GM19455 (cell line): Measurements from ENCODE around the gene MYBBP1A.
"Not testable (repeated sequence)": the region's sequence is repeated elsewhere in the genome, so short reads cannot be mapped to it uniquely, and the experiment has no call there.

Source experiments
- ATAC-seq: cut with Tn5 transposase; IDR thresholded peaks from one replicate; pipeline ENCODE4 v1.9.1; 2021; ENCODE audit not compliant: unreplicated experiment

MYBBP1A gene

GRCh38 chr17:4588898-4589625 is 33.9 kb upstream of the MYBBP1A start:
- ATAC-seq: no peak

- no peak for ATAC-seq
Observed at GRCh38 chr17:4588391-4588790, 33.2 kb upstream of the MYBBP1A start.

DNA sequence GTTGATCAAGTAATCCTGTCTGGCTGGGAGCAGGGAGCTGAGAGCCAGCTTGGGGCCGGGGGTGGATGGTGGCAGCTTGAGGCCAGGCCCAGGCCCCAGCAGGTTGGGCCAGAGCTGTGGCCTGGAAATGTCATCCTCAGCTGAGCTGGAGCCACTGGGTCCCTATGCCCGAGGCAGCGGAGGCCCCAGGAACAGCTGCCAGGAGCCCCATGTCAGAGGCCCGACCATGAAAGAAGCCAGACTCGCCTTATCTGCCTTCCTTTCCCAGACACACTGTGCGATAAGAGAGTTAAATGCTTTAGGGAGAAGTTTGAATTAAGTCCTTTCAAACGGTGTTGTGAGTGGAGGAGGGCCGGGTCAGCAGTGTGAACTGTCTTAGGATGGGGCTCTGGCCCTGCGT is 32.6 kb upstream of the MYBBP1A start:
- ATAC-seq: no peak

DNA sequence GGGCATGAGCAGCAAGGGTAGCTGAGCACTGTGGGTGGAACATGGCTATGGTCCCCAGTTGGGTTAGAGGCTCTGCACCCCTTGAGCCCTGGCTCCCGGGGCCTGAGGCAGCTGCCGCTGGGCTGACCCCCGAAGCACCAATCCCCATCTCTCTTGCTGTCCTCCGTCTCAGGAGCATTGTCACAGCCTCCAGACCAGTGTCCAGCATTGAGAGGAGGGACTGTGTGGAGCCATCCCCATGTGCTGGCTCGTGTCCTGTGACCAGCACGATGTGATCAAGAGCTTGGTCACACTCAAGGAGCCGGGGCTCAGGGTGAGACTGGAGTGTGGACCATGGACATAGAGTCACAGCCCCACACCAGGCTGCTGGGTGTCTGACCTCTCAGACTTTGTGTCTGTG is 32.0 kb upstream of the MYBBP1A start:
- ATAC-seq: no peak

GRCh38 chr17:4586043-4586442 is 30.9 kb upstream of the MYBBP1A start:
- ATAC-seq: no peak

- ATAC-seq: no peak
Observed at GRCh38 chr17:4585638-4585994, 30.4 kb upstream of the MYBBP1A start.

GRCh38 chr17:4584917-4585637 is 29.9 kb upstream of the MYBBP1A start:
- ATAC-seq: no peak

DNA sequence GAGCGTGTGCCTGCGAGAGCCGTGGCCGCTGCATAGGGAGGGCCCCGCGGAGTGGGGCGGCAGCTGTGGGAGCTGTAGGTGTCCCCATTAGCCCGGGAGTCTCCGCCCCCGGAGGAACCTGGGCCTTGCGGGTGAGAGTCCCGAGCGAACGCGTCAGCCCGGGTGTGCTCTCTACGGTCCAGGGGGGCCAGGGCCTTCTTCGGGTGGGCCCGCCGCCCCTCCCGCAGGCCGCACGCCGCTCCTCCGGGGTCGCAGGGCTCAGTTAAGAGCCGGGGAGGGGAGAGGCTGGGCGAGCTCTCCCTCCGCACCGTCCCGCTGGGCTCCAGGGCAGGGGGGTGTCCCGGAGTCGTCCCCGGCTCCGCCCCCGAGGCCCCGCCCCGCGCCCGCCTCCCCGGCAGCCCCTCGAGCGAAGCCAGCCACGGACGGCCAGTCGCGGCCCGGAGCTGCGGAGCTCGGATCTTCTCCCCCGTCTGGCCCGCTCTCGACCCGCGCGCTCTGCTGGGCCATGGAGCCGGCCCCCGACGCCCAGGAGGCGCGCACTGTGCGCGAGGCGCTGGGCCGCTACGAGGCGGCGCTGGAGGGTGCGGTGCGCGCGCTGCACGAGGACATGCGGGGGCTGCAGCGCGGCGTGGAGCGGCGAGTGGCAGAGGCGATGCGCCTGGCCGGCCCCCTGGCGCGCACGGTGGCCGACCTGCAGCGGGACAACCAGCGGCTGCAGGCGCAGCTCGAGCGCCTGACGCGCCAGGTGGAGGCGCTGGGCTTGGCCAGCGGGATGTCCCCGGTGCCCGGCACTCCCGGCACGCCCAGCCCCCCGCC is 29.1 kb upstream of the MYBBP1A start, which contains the start of gene SMTNL2:
SMTNL2 (plus strand) TSS at position 429 of the 816 bp plus-strand sequence; CDS start at position 506, 77 bp downstream.
- no peak for ATAC-seq

GRCh38 chr17:4583782-4584100 is 28.6 kb upstream of the MYBBP1A start:
- no peak for ATAC-seq

- ATAC-seq: no peak
Observed at GRCh38 chr17:4583206-4583605, 28.0 kb upstream of the MYBBP1A start.

DNA sequence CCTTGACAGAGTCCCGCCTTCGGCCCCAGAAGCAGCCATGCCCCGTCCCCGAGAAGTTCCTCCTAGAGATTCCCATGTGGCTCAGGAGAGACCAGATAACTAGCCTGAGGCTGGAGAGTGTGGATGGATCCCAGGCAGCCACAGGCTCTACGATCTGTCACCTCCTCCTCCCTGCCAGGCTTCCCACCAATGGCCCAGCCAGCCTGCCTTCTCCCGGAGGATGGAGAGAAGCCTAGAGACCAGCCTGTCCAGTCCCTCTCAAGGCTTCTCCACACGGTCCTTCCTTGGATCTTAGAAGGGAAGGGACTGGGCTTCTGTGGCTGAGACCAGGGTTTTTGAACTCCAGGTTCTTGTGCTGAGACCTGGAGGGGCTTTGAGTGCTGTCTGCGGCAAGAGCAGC is 27.5 kb upstream of the MYBBP1A start:
- no peak for ATAC-seq

GRCh38 chr17:4582101-4582501 is 26.9 kb upstream of the MYBBP1A start:
- ATAC-seq: no peak

DNA sequence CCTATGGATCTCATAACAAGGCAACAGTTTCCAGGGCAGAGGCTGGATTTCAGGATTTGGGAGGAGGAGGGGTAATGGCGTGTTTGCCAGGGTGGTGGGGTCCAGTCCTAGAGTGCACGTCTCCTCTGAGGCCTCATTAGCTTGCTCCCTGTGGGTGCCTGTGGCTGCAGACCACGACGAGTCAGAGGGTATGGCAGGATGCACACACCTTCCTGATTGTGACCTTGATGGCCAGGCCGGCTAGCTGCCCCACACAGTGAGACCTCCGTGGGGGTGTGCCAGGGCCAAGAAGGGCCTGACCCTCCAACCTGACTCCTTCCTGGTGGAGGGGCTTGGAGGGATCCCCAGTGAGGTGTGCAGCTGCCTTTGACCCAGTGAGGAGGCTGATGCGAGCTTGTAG is 25.1 kb upstream of the MYBBP1A start:
- ATAC-seq: no peak

- no peak for ATAC-seq
Observed at GRCh38 chr17:4579678-4580077, 24.5 kb upstream of the MYBBP1A start.

GRCh38 chr17:4578349-4578748 is 23.2 kb upstream of the MYBBP1A start:
- not testable (repeated sequence) for ATAC-seq

DNA sequence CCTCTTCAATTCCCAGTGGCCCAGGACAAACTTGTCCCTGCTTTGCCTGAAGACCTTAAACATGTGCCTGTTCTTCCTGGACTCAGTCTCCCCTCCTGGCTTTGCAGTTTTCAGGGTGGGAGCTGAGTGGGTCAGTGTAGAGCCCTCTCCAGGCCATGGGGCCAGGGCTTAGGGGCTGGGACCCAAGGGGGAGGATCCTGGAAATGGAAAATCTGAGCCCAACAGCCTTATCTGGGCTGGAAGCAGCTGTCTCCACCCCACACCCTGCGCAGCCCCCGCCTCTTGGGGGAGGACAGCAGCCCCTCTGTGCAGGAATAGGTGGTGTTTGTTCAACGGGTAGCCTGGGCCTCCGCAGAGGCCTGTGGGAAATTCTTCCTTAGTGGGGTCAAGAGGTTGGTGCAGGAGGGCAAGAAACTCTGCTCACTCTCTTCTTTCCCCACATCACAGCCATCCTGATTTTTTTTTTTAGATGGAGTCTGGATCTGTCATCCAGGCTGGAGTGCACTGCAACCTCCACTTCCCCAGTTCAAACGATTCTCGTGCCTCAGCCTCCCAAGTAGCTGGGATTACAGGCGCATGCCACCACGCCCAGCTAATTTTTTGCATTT is 22.3 kb upstream of the MYBBP1A start:
- ATAC-seq: no peak

GRCh38 chr17:4576729-4577322 is 21.6 kb upstream of the MYBBP1A start:
- no peak for ATAC-seq

GRCh38 chr17:4576161-4576558 is 21.0 kb upstream of the MYBBP1A start:
- no peak for ATAC-seq

DNA sequence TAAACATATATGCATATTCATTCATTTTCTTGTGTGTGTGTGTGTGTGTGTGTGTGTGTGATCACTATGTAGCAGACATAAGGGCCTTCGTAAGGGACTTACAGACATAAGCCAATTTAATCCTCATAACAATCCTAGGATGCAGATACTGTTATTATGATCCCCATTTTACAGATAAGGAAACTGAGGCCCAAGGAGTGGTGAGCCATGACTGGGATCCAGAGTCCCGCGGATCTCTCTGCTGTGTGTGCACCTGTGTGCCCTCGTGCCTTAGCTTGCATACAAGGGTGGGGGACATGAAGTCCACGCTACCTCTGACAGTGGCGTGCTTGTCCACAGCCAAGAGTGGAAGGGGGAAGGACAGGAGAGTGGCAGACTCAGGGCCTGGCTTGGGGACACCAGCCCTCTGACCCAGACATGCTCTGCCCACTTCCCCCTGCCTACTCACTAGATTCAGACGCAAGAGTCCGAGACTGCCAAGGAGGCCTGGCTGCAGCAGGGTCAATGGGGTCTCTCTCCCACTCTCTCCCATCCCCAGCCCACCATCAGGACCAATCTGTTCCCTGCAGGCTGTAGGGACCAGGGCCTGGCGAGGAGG is 19.4 kb upstream of the MYBBP1A start:
- ATAC-seq: no peak

GRCh38 chr17:4573669-4574068 is 18.5 kb upstream of the MYBBP1A start:
- ATAC-seq: no peak

DNA sequence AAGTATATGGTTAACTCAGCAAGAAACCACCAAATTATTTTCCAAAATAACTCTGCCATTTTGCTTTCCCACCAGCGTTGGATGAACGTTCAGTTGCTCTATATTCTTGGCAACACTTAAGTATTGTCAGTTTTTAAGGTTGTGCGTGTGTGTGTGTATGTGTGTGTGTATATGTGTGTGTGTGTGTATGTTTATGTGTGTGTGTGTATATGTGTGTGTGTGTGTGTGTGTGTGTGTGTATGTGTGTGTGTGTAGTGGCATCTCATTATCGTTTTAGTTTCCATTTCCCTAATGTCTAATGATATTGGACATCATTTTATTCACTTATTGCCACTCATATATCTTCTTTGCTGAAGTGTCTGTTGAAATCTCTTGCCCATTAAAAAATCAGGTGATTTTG is 17.9 kb upstream of the MYBBP1A start:
- ATAC-seq: no peak
